ENCODE results near the gene GNG8. TPM values are rescaled to one million over a fixed set of nuclear protein-coding genes. Genes with fewer than 3 reads are reported as not detected.

GNG8 gene
- polyA plus RNA-seq, 1 donor from 2014 or later, result not detected

DNA sequence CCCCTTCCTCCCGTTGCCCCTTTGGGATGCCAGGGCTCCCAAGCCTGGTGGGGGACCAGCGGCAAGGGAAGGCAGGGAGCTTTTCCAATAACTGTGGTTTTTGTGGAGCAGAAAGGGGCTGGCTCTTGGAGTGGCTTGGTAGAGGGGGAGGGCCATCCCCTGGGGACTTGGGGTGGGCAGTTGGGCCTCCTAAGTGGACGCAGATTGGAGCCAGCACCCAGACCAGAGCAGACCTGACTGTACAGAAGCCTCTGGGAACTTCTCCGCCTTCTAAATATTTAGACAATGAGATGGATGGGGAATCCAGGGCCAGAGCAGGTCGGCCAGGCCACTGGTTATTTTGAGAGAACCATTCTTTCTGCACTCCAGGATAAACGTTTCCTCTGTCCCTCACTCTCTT lies 15.3 kb downstream of the GNG8 start:
- Histone ChIP-seq H3K4me2 (ENCODE audit: low read length) (no peak overlapping the region), H3K9ac (ENCODE audit: low read length) (no peak overlapping the region), H3K9me2 (ENCODE audit: insufficient read depth, low read length) (no peaks in the 10 kb centered on the region), H3K9me3 (ENCODE audit: low read length) (no peaks in the 10 kb centered on the region), H3F3A (ENCODE audit: insufficient read depth, low read length, poor library complexity, severe bottlenecking) (no peaks in the 10 kb centered on the region), H3K4me3 (ENCODE audit: low read length) (no peak overlapping the region), H4K20me1 (ENCODE audit: insufficient read depth) (no peaks in the 10 kb centered on the region), H3K27me3 (ENCODE audit: insufficient read depth, low read depth, low read length) (no peaks in the 10 kb centered on the region), H3K79me2 (replicated peaks; ENCODE audit: insufficient read depth, low read length) (no peaks in the 10 kb centered on the region), H2AFZ (ENCODE audit: low read depth, low read length) (no peak overlapping the region), H3K27ac (ENCODE audit: low read length) (no peak overlapping the region), H3K36me3 (ENCODE audit: insufficient read depth, low read length) (no peaks in the 10 kb centered on the region)
- TF ChIP-seq, protein P1, sequence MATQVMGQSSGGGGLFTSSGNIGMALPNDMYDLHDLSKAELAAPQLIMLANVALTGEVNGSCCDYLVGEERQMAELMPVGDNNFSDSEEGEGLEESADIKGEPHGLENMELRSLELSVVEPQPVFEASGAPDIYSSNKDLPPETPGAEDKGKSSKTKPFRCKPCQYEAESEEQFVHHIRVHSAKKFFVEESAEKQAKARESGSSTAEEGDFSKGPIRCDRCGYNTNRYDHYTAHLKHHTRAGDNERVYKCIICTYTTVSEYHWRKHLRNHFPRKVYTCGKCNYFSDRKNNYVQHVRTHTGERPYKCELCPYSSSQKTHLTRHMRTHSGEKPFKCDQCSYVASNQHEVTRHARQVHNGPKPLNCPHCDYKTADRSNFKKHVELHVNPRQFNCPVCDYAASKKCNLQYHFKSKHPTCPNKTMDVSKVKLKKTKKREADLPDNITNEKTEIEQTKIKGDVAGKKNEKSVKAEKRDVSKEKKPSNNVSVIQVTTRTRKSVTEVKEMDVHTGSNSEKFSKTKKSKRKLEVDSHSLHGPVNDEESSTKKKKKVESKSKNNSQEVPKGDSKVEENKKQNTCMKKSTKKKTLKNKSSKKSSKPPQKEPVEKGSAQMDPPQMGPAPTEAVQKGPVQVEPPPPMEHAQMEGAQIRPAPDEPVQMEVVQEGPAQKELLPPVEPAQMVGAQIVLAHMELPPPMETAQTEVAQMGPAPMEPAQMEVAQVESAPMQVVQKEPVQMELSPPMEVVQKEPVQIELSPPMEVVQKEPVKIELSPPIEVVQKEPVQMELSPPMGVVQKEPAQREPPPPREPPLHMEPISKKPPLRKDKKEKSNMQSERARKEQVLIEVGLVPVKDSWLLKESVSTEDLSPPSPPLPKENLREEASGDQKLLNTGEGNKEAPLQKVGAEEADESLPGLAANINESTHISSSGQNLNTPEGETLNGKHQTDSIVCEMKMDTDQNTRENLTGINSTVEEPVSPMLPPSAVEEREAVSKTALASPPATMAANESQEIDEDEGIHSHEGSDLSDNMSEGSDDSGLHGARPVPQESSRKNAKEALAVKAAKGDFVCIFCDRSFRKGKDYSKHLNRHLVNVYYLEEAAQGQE (IDR thresholded peaks at IDR 0.05; ENCODE audit: borderline replicate concordance), result no peak
- TF ChIP-seq EZH2 (IDR thresholded peaks at IDR 0.05; ENCODE audit: borderline replicate concordance, insufficient read depth, low read length, poor library complexity, severe bottlenecking) (no peak), POLR2AphosphoS5 (IDR thresholded peaks at IDR 0.05) (no peak), EP300 (conservative IDR thresholded peaks at IDR 0.05; ENCODE audit: poor library complexity, severe bottlenecking) (no peak), TAF1 (IDR thresholded peaks at IDR 0.05; ENCODE audit: low read depth) (no peak), MXI1 (conservative IDR thresholded peaks at IDR 0.05; ENCODE audit: poor library complexity, severe bottlenecking) (no peak), SMC3 (conservative IDR thresholded peaks at IDR 0.05; ENCODE audit: poor library complexity) (no peak), RAD21 (conservative IDR thresholded peaks at IDR 0.05) (no peak)
- TF ChIP-seq, protein P2, sequence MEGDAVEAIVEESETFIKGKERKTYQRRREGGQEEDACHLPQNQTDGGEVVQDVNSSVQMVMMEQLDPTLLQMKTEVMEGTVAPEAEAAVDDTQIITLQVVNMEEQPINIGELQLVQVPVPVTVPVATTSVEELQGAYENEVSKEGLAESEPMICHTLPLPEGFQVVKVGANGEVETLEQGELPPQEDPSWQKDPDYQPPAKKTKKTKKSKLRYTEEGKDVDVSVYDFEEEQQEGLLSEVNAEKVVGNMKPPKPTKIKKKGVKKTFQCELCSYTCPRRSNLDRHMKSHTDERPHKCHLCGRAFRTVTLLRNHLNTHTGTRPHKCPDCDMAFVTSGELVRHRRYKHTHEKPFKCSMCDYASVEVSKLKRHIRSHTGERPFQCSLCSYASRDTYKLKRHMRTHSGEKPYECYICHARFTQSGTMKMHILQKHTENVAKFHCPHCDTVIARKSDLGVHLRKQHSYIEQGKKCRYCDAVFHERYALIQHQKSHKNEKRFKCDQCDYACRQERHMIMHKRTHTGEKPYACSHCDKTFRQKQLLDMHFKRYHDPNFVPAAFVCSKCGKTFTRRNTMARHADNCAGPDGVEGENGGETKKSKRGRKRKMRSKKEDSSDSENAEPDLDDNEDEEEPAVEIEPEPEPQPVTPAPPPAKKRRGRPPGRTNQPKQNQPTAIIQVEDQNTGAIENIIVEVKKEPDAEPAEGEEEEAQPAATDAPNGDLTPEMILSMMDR (IDR thresholded peaks at IDR 0.05; ENCODE audit: poor library complexity, severe bottlenecking), result no peak

- TF ChIP-seq, protein P2 (IDR thresholded peaks at IDR 0.05; ENCODE audit: poor library complexity, severe bottlenecking), result no peak
- TF ChIP-seq EP300 (conservative IDR thresholded peaks at IDR 0.05; ENCODE audit: poor library complexity, severe bottlenecking), result no peak
- TF ChIP-seq, protein P1 (IDR thresholded peaks at IDR 0.05; ENCODE audit: borderline replicate concordance), result no peak
- TF ChIP-seq MXI1 (conservative IDR thresholded peaks at IDR 0.05; ENCODE audit: poor library complexity, severe bottlenecking), result no peak
- no peak for TF ChIP-seq EZH2 (IDR thresholded peaks at IDR 0.05; ENCODE audit: borderline replicate concordance, insufficient read depth, low read length, poor library complexity, severe bottlenecking)
- no peak for TF ChIP-seq SMC3 (conservative IDR thresholded peaks at IDR 0.05; ENCODE audit: poor library complexity)
- TF ChIP-seq TAF1 (IDR thresholded peaks at IDR 0.05; ENCODE audit: low read depth), result no peak
- TF ChIP-seq RAD21 (conservative IDR thresholded peaks at IDR 0.05), result no peak
- TF ChIP-seq POLR2AphosphoS5 (IDR thresholded peaks at IDR 0.05), result no peak
- Histone ChIP-seq H3K79me2 (replicated peaks; ENCODE audit: insufficient read depth, low read length) (no peaks in the 10 kb centered on the region), H2AFZ (ENCODE audit: low read depth, low read length) (no peak overlapping the region), H3K4me2 (ENCODE audit: low read length) (no peak overlapping the region), H3K9me2 (ENCODE audit: insufficient read depth, low read length) (no peaks in the 10 kb centered on the region), H3K9me3 (ENCODE audit: low read length) (no peaks in the 10 kb centered on the region), H3K36me3 (ENCODE audit: insufficient read depth, low read length) (no peaks in the 10 kb centered on the region), H3F3A (ENCODE audit: insufficient read depth, low read length, poor library complexity, severe bottlenecking) (no peaks in the 10 kb centered on the region), H3K9ac (ENCODE audit: low read length) (no peak overlapping the region), H3K27ac (ENCODE audit: low read length) (no peak overlapping the region), H3K4me3 (ENCODE audit: low read length) (no peak overlapping the region), H4K20me1 (ENCODE audit: insufficient read depth) (no peaks in the 10 kb centered on the region), H3K27me3 (ENCODE audit: insufficient read depth, low read depth, low read length) (no peaks in the 10 kb centered on the region)
Observed at GRCh38 chr19:46620267-46620666, 15.7 kb downstream of the GNG8 start.
